Activated CD8-positive, alpha-beta memory T cell treated with anti-CD3 and anti-CD28 coated beads for 24 hours (primary cell): ENCODE data around the gene OAS3.

Source experiments
- DNase-seq: peaks from one replicate; pipeline ENCODE4 v3.0.0-alpha.2; 2020

The OAS3 gene

GRCh38 chr12:112961536-112961935 is 23.3 kb downstream of the OAS3 start:
- no peak for DNase-seq

GRCh38 chr12:112962561-112962960 is 24.3 kb downstream of the OAS3 start:
- peak; percentile 9 for DNase-seq

GRCh38 chr12:112963227-112963861 is 25.1 kb downstream of the OAS3 start:
- DNase-seq: peak; percentile 30

- peak; percentile 13 for DNase-seq
Observed at GRCh38 chr12:112964067-112964670, 25.9 kb downstream of the OAS3 start.

- DNase-seq: peak; percentile 45
Observed at GRCh38 chr12:112964915-112965314, 26.6 kb downstream of the OAS3 start.

- DNase-seq: peak; percentile 35
Observed at GRCh38 chr12:112965643-112966042, 27.4 kb downstream of the OAS3 start.

GRCh38 chr12:112967306-112967705 is 29.0 kb downstream of the OAS3 start:
- no peak for DNase-seq

GRCh38 chr12:112967858-112968257 is 29.6 kb downstream of the OAS3 start:
- peak; percentile 32 for DNase-seq

- peak; percentile 7 for DNase-seq
Observed at GRCh38 chr12:112969547-112970306, 31.5 kb downstream of the OAS3 start.

- DNase-seq: no peak
Observed at GRCh38 chr12:112970391-112970790, 32.1 kb downstream of the OAS3 start.

- no peak for DNase-seq
Observed at GRCh38 chr12:112971248-112971647, 33.0 kb downstream of the OAS3 start.

GRCh38 chr12:112973011-112973735 is 34.9 kb downstream of the OAS3 start:
- no peak for DNase-seq

GRCh38 chr12:112973818-112974231 is 35.6 kb downstream of the OAS3 start:
- no peak for DNase-seq

- DNase-seq: no peak
Observed at GRCh38 chr12:112974904-112975303, 36.6 kb downstream of the OAS3 start.

- no peak for DNase-seq
Observed at GRCh38 chr12:112977139-112977538, 38.9 kb downstream of the OAS3 start.

- DNase-seq: no peak
Observed at GRCh38 chr12:112977641-112978040, 39.4 kb downstream of the OAS3 start.

GRCh38 chr12:112978163-112979040 is 40.1 kb downstream of the OAS3 start, which contains the start of gene OAS2:
Gene OAS2 (plus strand): TSS chr12:112978519. CDS start chr12:112978609, 90 bp downstream.
- peak; percentile 87 for DNase-seq

- DNase-seq: peak; percentile 77
Observed at GRCh38 chr12:112979041-112979680, 40.9 kb downstream of the OAS3 start.

- no peak for DNase-seq
Observed at GRCh38 chr12:112980491-112981158, 42.4 kb downstream of the OAS3 start.

- DNase-seq: no peak
Observed at GRCh38 chr12:112985642-112986290, 47.5 kb downstream of the OAS3 start.
